ENCODE data around the gene MED1.

Gene MED1

GRCh38 chr17:39416141-39416540 is 34.9 kb downstream of the MED1 start:
- in situ Hi-C loops (cut with HindIII; ENCODE audit: low sequenced_read_pairs): no loop called here

GRCh38 chr17:39410279-39410678 is 40.8 kb downstream of the MED1 start:
- in situ Hi-C loops (cut with HindIII; ENCODE audit: low sequenced_read_pairs): no loop called here

- in situ Hi-C loops (cut with HindIII; ENCODE audit: low sequenced_read_pairs): no loop called here
Observed at GRCh38 chr17:39408360-39408759, 42.7 kb downstream of the MED1 start.

GRCh38 chr17:39406951-39407350 is 44.1 kb downstream of the MED1 start:
- in situ Hi-C loops (cut with HindIII; ENCODE audit: low sequenced_read_pairs): no loop called here

GRCh38 chr17:39405436-39405835 is 45.6 kb downstream of the MED1 start:
- in situ Hi-C loops (cut with HindIII; ENCODE audit: low sequenced_read_pairs): no loop called here

GRCh38 chr17:39404542-39405378 is 46.3 kb downstream of the MED1 start:
- in situ Hi-C loops (cut with HindIII; ENCODE audit: low sequenced_read_pairs): no loop called here

GRCh38 chr17:39402890-39403605 is 48.0 kb downstream of the MED1 start:
- in situ Hi-C loops (cut with HindIII; ENCODE audit: low sequenced_read_pairs): no loop called here

- in situ Hi-C loops (cut with HindIII; ENCODE audit: low sequenced_read_pairs): no loop called here
Observed at GRCh38 chr17:39402244-39402889, 48.7 kb downstream of the MED1 start.

- in situ Hi-C loops (cut with HindIII; ENCODE audit: low sequenced_read_pairs): no loop called here
Observed at GRCh38 chr17:39401412-39402243, 49.4 kb downstream of the MED1 start, which contains the start of gene FBXL20. Gene FBXL20, minus strand, starts transcription at chr17:39401626. Its CDS starts 224 bp downstream, at chr17:39401402.

- in situ Hi-C loops (cut with HindIII; ENCODE audit: low sequenced_read_pairs): no loop called here
Observed at GRCh38 chr17:39400547-39401411, 50.3 kb downstream of the MED1 start.

GRCh38 chr17:39399791-39400190 is 51.3 kb downstream of the MED1 start:
- in situ Hi-C loops (cut with HindIII; ENCODE audit: low sequenced_read_pairs): no loop called here

GRCh38 chr17:39393736-39394135 is 57.3 kb downstream of the MED1 start:
- in situ Hi-C loops (cut with HindIII; ENCODE audit: low sequenced_read_pairs): no loop called here

- in situ Hi-C loops (cut with HindIII; ENCODE audit: low sequenced_read_pairs): no loop called here
Observed at GRCh38 chr17:39391448-39391847, 59.6 kb downstream of the MED1 start.

- in situ Hi-C loops (cut with HindIII; ENCODE audit: low sequenced_read_pairs): no loop called here
Observed at GRCh38 chr17:39385040-39385439, 66.0 kb downstream of the MED1 start.

GRCh38 chr17:39380144-39380543 is 70.9 kb downstream of the MED1 start:
- in situ Hi-C loops (cut with HindIII; ENCODE audit: low sequenced_read_pairs): no loop called here

GRCh38 chr17:39376434-39376833 is 74.6 kb downstream of the MED1 start:
- in situ Hi-C loops (cut with HindIII; ENCODE audit: low sequenced_read_pairs): no loop called here

GRCh38 chr17:39367805-39368204 is 83.3 kb downstream of the MED1 start:
- in situ Hi-C loops (cut with HindIII; ENCODE audit: low sequenced_read_pairs): loop anchor here (25.0 kb wide), 1 partner anchor 356 kb away; no protein-coding TSS in a partner anchor

- in situ Hi-C loops (cut with HindIII; ENCODE audit: low sequenced_read_pairs): loop anchor here (25.0 kb wide), 1 partner anchor 354 kb away; no protein-coding TSS in a partner anchor
Observed at GRCh38 chr17:39365872-39366271, 85.2 kb downstream of the MED1 start.

- in situ Hi-C loops (cut with HindIII; ENCODE audit: low sequenced_read_pairs): loop anchor here (25.0 kb wide), 1 partner anchor 353 kb away; no protein-coding TSS in a partner anchor
Observed at GRCh38 chr17:39365242-39365641, 85.8 kb downstream of the MED1 start.

Data from DLD1 (cell line).